GM06990 (cell line): Measurements from ENCODE around the gene CFAP52.
"Not testable (repeated sequence)": the region's sequence is repeated elsewhere in the genome, so short reads cannot be mapped to it uniquely, and the experiment has no call there.

Experiments used
- DNase-seq: peaks from one replicate; pipeline ENCODE4 v3.0.0-alpha.2; 2011; ENCODE audit not compliant: insufficient read length; ENCODE audit errors: extremely low read depth
- H3K27me3 ChIP-seq: replicated peaks from 2 replicates; pipeline ENCODE4 v1.6.0; 2011; ENCODE audit warnings: low read length; ENCODE audit not compliant: control insufficient read depth, insufficient read depth
- H3K36me3 ChIP-seq: 2 replicates; pipeline ENCODE4 v1.5.1; 2011; ENCODE audit warnings: low read length; ENCODE audit not compliant: control insufficient read depth, insufficient read depth
- H3K4me3 ChIP-seq: replicated peaks from 2 replicates; pipeline ENCODE4 v1.5.1; 2011; ENCODE audit warnings: low read depth, mild to moderate bottlenecking, control low read depth, low read length
- CTCF ChIP-seq: IDR thresholded peaks from 2 replicates; pipeline ENCODE4 v1.5.1; 2011; ENCODE audit warnings: low read length, control low read depth, mild to moderate bottlenecking, inconsistent platforms; ENCODE audit not compliant: insufficient read depth, poor library complexity, severe bottlenecking

Gene CFAP52

GRCh38 chr17:9606453-9606852 lies 30.0 kb downstream of the CFAP52 start:
- DNase-seq: no peak
- no peak overlapping the region for H3K4me3 ChIP-seq
- no peak for TF ChIP-seq CTCF
- no peaks in the 10 kb centered on the region for H3K36me3 ChIP-seq
- no peaks in the 10 kb centered on the region; the same call in 1 of the 2 replicates for H3K27me3 ChIP-seq

- not testable (repeated sequence) for H3K36me3 ChIP-seq, DNase-seq, H3K4me3 ChIP-seq, H3K27me3 ChIP-seq
Measured at GRCh38 chr17:9607058-9607457, 30.6 kb downstream of the CFAP52 start.

- no peak for TF ChIP-seq CTCF
- Histone ChIP-seq H3K4me3 (no peak overlapping the region), H3K27me3 (no peaks in the 10 kb centered on the region; the same call in 1 of the 2 replicates), H3K36me3 (no peaks in the 10 kb centered on the region)
- no peak for DNase-seq
Measured at GRCh38 chr17:9611557-9611956, 35.1 kb downstream of the CFAP52 start.

- no peaks in the 10 kb centered on the region; the same call in 1 of the 2 replicates for H3K27me3 ChIP-seq
- no peak overlapping the region for H3K4me3 ChIP-seq
- TF ChIP-seq CTCF: no peak
- no peak for DNase-seq
- H3K36me3 ChIP-seq: no peaks in the 10 kb centered on the region
Measured at GRCh38 chr17:9612006-9612405, 35.6 kb downstream of the CFAP52 start.

GRCh38 chr17:9615486-9615885 lies 39.0 kb downstream of the CFAP52 start:
- no peak for DNase-seq
- Histone ChIP-seq H3K36me3 (no peaks in the 10 kb centered on the region), H3K4me3 (no peak overlapping the region), H3K27me3 (no peaks in the 10 kb centered on the region)
- TF ChIP-seq CTCF: no peak

- Histone ChIP-seq H3K4me3 (no peak overlapping the region), H3K36me3 (no peaks in the 10 kb centered on the region), H3K27me3 (no peaks in the 10 kb centered on the region)
- TF ChIP-seq CTCF: no peak
- DNase-seq: no peak
Measured at GRCh38 chr17:9622961-9623360, 46.5 kb downstream of the CFAP52 start.
